IPS-15b (cell line): ENCODE results near the gene FANCI.

ENCODE experiments used
- H3K27me3 ChIP-seq: one replicate; pipeline ENCODE4 v1.6.1; 2013; ENCODE audit warnings: low read length; ENCODE audit not compliant: control insufficient read depth, insufficient read depth
- H3K36me3 ChIP-seq: one replicate; pipeline ENCODE4 v1.6.1; 2013; ENCODE audit warnings: low read length; ENCODE audit not compliant: control insufficient read depth, insufficient read depth
- H3K4me1 ChIP-seq: one replicate; pipeline ENCODE4 v1.6.1; 2013; ENCODE audit warnings: mild to moderate bottlenecking, low read length; ENCODE audit not compliant: control insufficient read depth, insufficient read depth
- H3K4me3 ChIP-seq: one replicate; pipeline ENCODE4 v1.5.1; 2013; ENCODE audit warnings: low read depth, low read length
- H3K9ac ChIP-seq: one replicate; pipeline ENCODE4 v1.6.1; 2013; ENCODE audit warnings: low read depth, mild to moderate bottlenecking, low read length
- H3K9me3 ChIP-seq: one replicate; pipeline ENCODE4 v1.6.1; 2013; ENCODE audit warnings: mild to moderate bottlenecking, low read length; ENCODE audit not compliant: control insufficient read depth, insufficient read depth

Gene FANCI

DNA sequence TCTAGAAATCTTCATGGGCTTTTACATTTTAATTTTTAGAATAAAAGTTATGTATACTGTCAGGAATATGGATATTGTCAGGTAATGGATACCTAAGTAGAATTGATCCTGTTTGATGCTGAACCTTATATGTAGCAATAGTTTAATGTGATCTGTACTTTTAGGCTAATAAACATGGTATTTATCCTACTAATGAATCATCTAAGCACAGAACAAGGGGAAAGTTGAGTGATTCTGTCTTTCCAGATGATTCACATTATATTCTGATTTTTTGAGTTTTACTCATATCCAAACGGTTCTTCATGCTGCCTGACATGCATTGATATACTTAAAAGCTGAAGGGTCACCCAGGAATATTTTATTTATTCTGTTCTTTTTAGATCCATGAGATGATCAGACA lies 34.5 kb downstream of the FANCI start:
- no peaks in the 10 kb centered on the region for H3K9me3 ChIP-seq
- H3K9ac ChIP-seq: no peak overlapping the region
- H3K36me3 ChIP-seq: peaks cover 3% of the 10 kb centered on the region
- no peaks in the 10 kb centered on the region for H3K4me1 ChIP-seq
- H3K4me3 ChIP-seq: no peak overlapping the region
- no peaks in the 10 kb centered on the region for H3K27me3 ChIP-seq

GRCh38 chr15:89282631-89283030 lies 38.9 kb downstream of the FANCI start:
- Histone ChIP-seq H3K4me1 (no peaks in the 10 kb centered on the region), H3K9ac (no peak overlapping the region), H3K9me3 (no peaks in the 10 kb centered on the region), H3K4me3 (no peak overlapping the region), H3K27me3 (no peaks in the 10 kb centered on the region), H3K36me3 (peaks cover 3% of the 10 kb centered on the region)

DNA sequence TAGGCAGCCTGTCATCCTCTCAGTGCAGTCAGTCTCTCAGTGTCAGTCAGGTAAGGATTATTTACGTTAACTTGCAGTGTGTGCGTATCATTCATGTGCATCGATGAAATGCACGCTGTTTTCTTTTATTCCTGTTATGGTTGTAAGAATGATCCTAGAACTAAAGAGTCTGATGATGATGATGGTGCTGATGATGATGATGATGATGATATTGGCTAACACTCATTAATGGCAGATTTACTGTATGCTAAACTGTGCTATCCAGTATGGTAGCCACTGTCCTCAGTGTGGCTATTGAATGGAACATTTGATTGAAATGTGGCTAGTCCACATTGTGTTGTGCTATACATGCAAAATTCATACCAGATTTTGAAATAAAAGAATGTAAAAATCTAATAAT lies 39.4 kb downstream of the FANCI start:
- Histone ChIP-seq H3K4me1 (no peaks in the 10 kb centered on the region), H3K9ac (no peak overlapping the region), H3K9me3 (no peaks in the 10 kb centered on the region), H3K27me3 (no peaks in the 10 kb centered on the region), H3K4me3 (no peak overlapping the region), H3K36me3 (peaks cover 3% of the 10 kb centered on the region)

- Histone ChIP-seq H3K9me3 (no peaks in the 10 kb centered on the region), H3K4me1 (no peaks in the 10 kb centered on the region), H3K36me3 (peaks cover 26% of the 10 kb centered on the region), H3K27me3 (no peaks in the 10 kb centered on the region), H3K9ac (no peak overlapping the region), H3K4me3 (no peak overlapping the region)
Observed at GRCh38 chr15:89291934-89292438, 48.2 kb downstream of the FANCI start.

DNA sequence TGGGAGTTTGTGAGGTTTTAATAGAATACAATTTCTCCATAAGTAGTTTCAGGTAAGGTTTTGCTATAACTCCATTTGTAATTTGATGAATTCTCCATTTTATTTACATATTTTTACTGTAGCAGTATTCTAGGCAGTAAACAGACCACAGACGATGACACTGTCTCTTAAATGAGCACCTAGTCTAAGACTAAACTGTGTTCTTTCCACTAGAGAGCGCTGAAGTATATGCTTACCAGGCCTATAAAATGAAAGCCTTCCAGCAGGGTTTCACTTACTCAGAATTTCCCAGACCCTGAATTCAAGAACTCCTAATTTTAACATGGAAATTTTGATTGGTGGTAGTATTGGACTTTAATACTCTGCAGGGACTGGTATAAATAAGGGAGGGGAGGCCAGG lies 49.2 kb downstream of the FANCI start:
- Histone ChIP-seq H3K36me3 (peaks cover 26% of the 10 kb centered on the region), H3K27me3 (no peaks in the 10 kb centered on the region), H3K4me3 (no peak overlapping the region), H3K9me3 (no peaks in the 10 kb centered on the region), H3K9ac (no peak overlapping the region), H3K4me1 (no peaks in the 10 kb centered on the region)

- no peaks in the 10 kb centered on the region for H3K4me1 ChIP-seq
- no peaks in the 10 kb centered on the region for H3K9me3 ChIP-seq
- H3K36me3 ChIP-seq: peaks cover 18% of the 10 kb centered on the region
- no peak overlapping the region for H3K4me3 ChIP-seq
- no peaks in the 10 kb centered on the region for H3K27me3 ChIP-seq
- no peak overlapping the region for H3K9ac ChIP-seq
Observed at GRCh38 chr15:89299896-89300295, 56.1 kb downstream of the FANCI start.

DNA sequence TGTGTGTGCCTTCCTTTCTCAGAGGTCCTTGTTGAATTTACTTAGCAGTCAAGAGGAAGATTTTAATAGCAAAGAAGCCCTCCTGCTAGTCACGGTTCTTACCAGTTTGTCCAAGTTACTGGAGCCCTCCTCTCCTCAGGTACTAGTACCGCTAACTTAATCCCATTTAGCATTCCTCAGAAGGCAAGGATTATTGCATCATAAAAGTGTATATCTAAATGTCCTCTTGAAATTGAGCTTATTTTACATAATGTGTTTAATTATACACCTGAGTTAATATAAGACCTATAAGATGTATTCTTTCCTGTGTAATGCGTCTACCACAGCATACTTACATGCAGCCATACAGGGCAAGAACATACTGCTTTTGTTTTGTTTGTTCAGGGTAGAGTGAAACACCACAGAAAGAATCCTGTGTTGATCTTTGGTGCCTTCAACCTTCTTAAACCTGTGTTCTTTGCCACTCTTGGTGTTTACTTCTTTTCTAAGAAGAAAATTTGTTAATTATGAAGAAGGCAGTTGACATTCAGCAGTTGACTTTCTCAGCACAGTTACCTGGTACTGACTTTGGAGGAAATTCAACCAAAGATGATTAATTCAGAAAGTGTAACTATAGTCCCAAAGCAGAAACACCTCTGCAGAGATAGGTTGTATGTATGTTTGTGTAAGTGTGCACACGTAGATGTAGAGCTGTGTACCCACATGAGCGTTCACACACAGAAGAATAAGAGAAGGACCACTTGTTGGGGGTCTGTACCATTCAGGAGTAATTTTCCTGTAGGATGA lies 57.7 kb downstream of the FANCI start:
- H3K9ac ChIP-seq: no peak overlapping the region
- H3K4me3 ChIP-seq: no peak overlapping the region
- H3K9me3 ChIP-seq: no peaks in the 10 kb centered on the region
- peaks cover 18% of the 10 kb centered on the region for H3K36me3 ChIP-seq
- H3K27me3 ChIP-seq: no peaks in the 10 kb centered on the region
- H3K4me1 ChIP-seq: no peaks in the 10 kb centered on the region

DNA sequence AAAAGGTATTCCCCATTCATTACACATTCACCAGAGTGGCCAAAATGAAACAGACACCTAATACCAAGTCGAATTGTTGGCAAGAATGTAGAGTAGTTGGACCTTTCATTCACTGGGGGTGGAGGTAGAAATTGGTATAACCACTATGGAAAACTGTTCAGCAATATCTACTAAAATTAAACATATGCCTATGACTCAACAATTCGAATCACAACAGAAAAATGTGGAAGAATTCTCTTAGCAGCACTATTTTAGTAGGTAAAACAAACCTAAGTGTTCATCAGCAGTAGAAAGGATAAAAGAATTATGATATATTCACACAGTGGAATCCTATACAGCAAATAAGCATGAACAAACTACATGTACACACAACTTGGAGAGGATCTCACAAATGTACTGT lies 60.2 kb downstream of the FANCI start:
- peaks cover 24% of the 10 kb centered on the region for H3K36me3 ChIP-seq
- H3K9ac ChIP-seq: no peak overlapping the region
- no peaks in the 10 kb centered on the region for H3K27me3 ChIP-seq
- H3K9me3 ChIP-seq: no peaks in the 10 kb centered on the region
- no peak overlapping the region for H3K4me3 ChIP-seq
- no peaks in the 10 kb centered on the region for H3K4me1 ChIP-seq

GRCh38 chr15:89305395-89305794 lies 61.6 kb downstream of the FANCI start:
- Histone ChIP-seq H3K27me3 (no peaks in the 10 kb centered on the region), H3K36me3 (peaks cover 21% of the 10 kb centered on the region), H3K4me3 (no peak overlapping the region), H3K9me3 (no peaks in the 10 kb centered on the region), H3K4me1 (no peaks in the 10 kb centered on the region), H3K9ac (no peak overlapping the region)

DNA sequence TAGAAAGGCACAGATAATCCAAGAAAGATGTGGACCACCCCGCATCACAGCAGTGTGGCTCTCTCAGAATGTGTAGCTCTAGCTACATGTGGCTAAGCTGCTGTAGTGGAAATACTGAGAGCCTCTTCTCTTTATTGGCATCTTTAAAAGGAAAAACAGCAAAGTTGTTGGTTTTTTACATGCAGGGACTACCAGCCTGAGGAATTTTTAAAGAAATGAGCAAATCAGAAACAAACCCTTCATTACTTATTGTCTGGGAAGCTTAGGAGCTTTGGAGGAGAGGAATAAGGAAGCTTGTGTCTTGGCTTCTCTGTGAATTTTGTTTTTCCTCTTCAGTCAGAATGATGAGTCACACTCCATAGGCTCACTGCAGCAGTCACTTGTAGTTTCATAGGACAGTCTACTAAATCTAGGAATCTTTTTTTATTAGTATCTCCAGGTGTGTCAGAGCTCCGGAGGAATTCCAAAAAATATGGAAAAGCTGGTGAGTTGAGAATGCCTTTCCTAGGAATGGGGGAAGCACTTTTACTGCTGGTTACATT lies 63.3 kb downstream of the FANCI start:
- Histone ChIP-seq H3K4me1 (no peaks in the 10 kb centered on the region), H3K36me3 (peaks cover 13% of the 10 kb centered on the region), H3K4me3 (no peak overlapping the region), H3K27me3 (no peaks in the 10 kb centered on the region), H3K9ac (no peak overlapping the region), H3K9me3 (no peaks in the 10 kb centered on the region)

- H3K9me3 ChIP-seq: no peaks in the 10 kb centered on the region
- no peaks in the 10 kb centered on the region for H3K27me3 ChIP-seq
- H3K4me1 ChIP-seq: no peaks in the 10 kb centered on the region
- no peak overlapping the region for H3K4me3 ChIP-seq
- H3K36me3 ChIP-seq: peaks cover 13% of the 10 kb centered on the region
- no peak overlapping the region for H3K9ac ChIP-seq
Observed at GRCh38 chr15:89307791-89308190, 64.0 kb downstream of the FANCI start.

DNA sequence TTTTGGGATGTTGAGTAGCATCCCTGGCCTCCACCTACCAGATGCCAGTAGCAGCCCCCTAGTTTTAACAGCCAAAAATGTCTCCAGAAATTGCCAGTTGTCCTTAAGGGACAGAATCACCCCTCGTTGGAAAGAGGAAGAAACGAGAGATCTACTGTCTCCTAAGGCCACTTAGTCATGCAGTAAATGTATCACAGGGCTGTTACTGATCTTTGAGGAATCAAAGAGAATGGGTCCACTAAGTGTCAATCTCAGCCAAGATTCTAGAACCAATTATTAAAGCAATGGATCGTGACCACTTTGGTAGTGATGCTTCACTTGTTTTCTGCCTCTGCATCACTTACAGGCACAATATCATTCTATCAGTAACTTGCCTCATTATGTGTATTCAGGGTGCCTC lies 64.5 kb downstream of the FANCI start:
- no peaks in the 10 kb centered on the region for H3K4me1 ChIP-seq

More for the DNA sequence above, 64.5 kb downstream of the FANCI start:
- H3K4me3 ChIP-seq: no peak overlapping the region
- H3K27me3 ChIP-seq: no peaks in the 10 kb centered on the region
- H3K9me3 ChIP-seq: no peaks in the 10 kb centered on the region
- no peak overlapping the region for H3K9ac ChIP-seq
- H3K36me3 ChIP-seq: peaks cover 13% of the 10 kb centered on the region
